ENCODE results near the gene BRSK2.
"Not testable (repeated sequence)": the region's sequence is repeated elsewhere in the genome, so short reads cannot be mapped to it uniquely, and the experiment has no call there.

The BRSK2 gene

GRCh38 chr11:1508491-1508891, 118.8 kb downstream of the BRSK2 start:
- in situ Hi-C loops (cut with MboI; ENCODE audit: low sequenced_read_pairs) = no loop called here

- in situ Hi-C loops (cut with MboI; ENCODE audit: low sequenced_read_pairs) = no loop called here
Observed at GRCh38 chr11:1508986-1509385, 119.3 kb downstream of the BRSK2 start.

GRCh38 chr11:1509626-1510255, 120.0 kb downstream of the BRSK2 start:
- in situ Hi-C loops (cut with MboI; ENCODE audit: low sequenced_read_pairs) = no loop called here

GRCh38 chr11:1510351-1510750, 120.6 kb downstream of the BRSK2 start:
- in situ Hi-C loops (cut with MboI; ENCODE audit: low sequenced_read_pairs) = not testable (repeated sequence)

GRCh38 chr11:1510928-1511327, 121.2 kb downstream of the BRSK2 start:
- in situ Hi-C loops (cut with MboI; ENCODE audit: low sequenced_read_pairs) = no loop called here

- in situ Hi-C loops (cut with MboI; ENCODE audit: low sequenced_read_pairs) = no loop called here
Observed at GRCh38 chr11:1511937-1512496, 122.3 kb downstream of the BRSK2 start.

All from hTERT RPE-1 (cell line).